ENCODE measurements around the gene HRH1. TPM values are rescaled to one million over a fixed set of nuclear protein-coding genes. Genes with fewer than 3 reads are reported as not detected.
A peak's percentile ranks its signal among the peaks of the same experiment; 100 is the strongest.
"Not testable (repeated sequence)": the region's sequence is repeated elsewhere in the genome, so short reads cannot be mapped to it uniquely, and the experiment has no call there.

HRH1 gene
- total and polyA plus RNA-seq, 5 donors: 0.43 to 1.8 (median 1.3) TPM

DNA sequence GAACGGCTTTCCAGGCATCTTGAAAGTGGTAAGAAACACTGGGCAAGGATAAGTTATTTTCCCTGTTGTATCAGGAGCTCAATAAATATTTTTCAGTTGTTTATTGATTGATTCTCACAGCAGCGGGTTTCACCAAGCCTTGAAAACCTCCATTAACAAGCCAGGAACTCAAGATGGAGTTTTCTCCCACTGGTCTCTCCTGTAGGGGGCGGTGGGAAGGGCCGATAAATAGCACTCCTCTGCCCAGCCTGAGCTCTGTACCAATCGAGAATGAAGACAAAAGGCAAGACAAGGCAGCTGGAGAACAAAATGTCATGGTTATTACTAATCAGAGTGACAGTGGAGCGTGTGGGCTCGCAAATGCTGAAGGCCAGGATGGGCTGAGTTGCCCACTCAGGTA, 7.4 kb downstream of the HRH1 start:
- ATAC-seq: no peak
- Histone ChIP-seq H3K4me3 (ENCODE audit: low read length) (no peak overlapping the region), H3K4me1 (ENCODE audit: control insufficient read depth, insufficient read depth, low read length) (no peaks in the 10 kb centered on the region), H3K9me3 (ENCODE audit: control insufficient read depth, low read length) (no peaks in the 10 kb centered on the region), H3K27ac (ENCODE audit: low read length) (no peak overlapping the region), H3K27me3 (ENCODE audit: control insufficient read depth, insufficient read depth) (no peaks in the 10 kb centered on the region)
- WGBS: 80% methylated on average over 7 of the region's 7 CpGs
- intact Hi-C loops (cut with DNase I): no loop called here
- DNase-seq: no peak

DNA sequence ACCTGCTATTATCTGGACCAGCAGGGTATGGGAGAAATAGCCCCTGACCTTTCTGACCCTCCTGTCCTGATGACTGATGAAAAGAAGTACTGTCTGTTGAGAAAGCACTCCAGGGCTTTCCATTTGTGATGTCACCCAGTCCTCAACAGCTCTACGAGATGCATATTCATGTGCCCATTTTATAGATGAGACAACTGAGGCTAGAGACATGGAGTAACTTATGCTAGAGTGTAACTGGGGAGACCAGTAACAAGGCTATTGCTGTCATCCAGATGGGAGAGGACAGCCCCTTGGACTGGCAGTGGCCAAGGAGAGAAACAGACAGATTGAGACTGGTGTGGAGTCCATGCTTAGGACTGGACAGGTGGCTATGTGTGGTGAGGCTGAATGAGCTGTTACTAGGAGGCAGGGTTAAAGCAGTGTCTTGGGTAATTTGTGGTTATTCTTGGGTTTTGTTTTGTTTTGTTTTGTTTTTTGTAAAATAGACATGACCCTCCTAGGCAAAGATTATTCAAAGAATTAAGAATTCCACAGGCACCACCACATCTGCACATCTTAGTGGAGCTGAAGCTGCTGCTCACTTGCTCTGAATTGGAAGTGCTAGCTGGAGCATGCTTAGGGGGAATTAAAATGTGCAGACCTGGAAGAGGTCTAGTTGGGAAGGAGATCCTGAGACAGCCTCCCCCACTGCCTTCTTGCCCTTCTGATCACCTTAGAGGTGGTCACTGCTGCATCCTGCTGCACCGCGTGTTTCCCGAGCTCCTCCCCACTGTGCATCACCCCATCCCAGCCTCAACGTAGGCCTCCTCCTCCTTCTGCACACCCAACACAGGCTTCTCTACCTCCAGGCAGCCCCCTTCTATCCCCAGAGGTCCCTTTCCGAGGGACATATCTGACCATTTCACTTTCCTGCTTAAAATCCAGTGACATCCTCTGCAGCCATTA, 8.4 kb downstream of the HRH1 start:
- ATAC-seq: no peak
- WGBS: 73% methylated on average over 6 of the region's 6 CpGs
- Histone ChIP-seq H3K4me3 (ENCODE audit: low read length) (no peak overlapping the region), H3K27me3 (ENCODE audit: control insufficient read depth, insufficient read depth) (no peaks in the 10 kb centered on the region), H3K9me3 (ENCODE audit: control insufficient read depth, low read length) (no peaks in the 10 kb centered on the region), H3K27ac (ENCODE audit: low read length) (no peak overlapping the region), H3K4me1 (ENCODE audit: control insufficient read depth, insufficient read depth, low read length) (no peaks in the 10 kb centered on the region)
- DNase-seq: no peak
- intact Hi-C loops (cut with DNase I): no loop called here

DNA sequence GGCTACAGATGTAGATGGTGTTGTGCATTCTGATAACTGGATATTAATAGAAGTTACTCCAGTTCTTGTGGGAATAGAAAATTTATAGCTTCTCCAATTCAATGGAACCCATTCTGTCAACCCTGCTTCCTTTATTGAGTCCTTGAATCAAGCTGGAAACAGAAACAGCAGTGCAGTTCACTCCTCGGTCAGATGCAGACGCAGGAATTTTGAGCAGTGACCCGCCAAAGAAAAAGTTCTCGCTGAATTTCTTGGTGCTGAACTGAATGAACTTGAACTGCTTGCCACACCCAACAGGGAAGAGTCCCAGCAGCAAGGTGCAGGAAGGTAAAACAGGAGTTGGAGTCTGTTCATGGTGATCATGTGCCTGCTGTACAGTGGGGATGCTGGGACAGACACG, 10.3 kb downstream of the HRH1 start:
- intact Hi-C loops (cut with DNase I): no loop called here
- ATAC-seq: no peak
- Histone ChIP-seq H3K4me3 (ENCODE audit: low read length) (no peak overlapping the region), H3K4me1 (ENCODE audit: control insufficient read depth, insufficient read depth, low read length) (no peaks in the 10 kb centered on the region), H3K27me3 (ENCODE audit: control insufficient read depth, insufficient read depth) (no peaks in the 10 kb centered on the region), H3K9me3 (ENCODE audit: control insufficient read depth, low read length) (no peaks in the 10 kb centered on the region), H3K27ac (ENCODE audit: low read length) (no peak overlapping the region)
- no peak for DNase-seq
- WGBS: 56% methylated on average over 5 of the region's 5 CpGs

DNA sequence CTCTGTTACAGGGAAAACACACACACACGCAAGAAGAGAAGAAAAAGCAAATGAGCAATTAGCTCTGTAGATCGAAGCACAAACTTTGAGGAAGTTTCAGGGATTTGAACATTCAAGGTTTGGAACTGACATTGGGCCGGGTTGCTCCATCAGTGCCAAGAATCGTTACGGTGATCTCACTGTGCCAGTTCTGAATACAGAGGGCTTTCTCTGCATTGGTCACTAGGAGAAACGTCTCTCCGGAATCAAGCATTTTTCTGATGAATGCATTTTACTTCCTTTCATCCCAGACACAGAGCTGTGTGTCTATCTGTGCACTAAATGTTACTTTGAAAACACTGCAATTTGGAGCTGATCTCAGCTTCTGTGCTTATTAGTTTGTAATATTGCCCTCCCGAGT, 11.2 kb downstream of the HRH1 start:
- DNase-seq: no peak
- Histone ChIP-seq H3K9me3 (ENCODE audit: control insufficient read depth, low read length) (no peaks in the 10 kb centered on the region), H3K27ac (ENCODE audit: low read length) (no peak overlapping the region), H3K27me3 (ENCODE audit: control insufficient read depth, insufficient read depth) (no peaks in the 10 kb centered on the region), H3K4me1 (ENCODE audit: control insufficient read depth, insufficient read depth, low read length) (no peaks in the 10 kb centered on the region), H3K4me3 (ENCODE audit: low read length) (no peak overlapping the region)
- 80% methylated on average over 8 of the region's 8 CpGs for whole genome bisulfite sequencing
- no peak for ATAC-seq
- intact Hi-C loops (cut with DNase I): no loop called here

GRCh38 chr3:11166807-11167400, 12.6 kb downstream of the HRH1 start:
- H3K9me3 ChIP-seq (ENCODE audit: control insufficient read depth, low read length); H3K27me3 ChIP-seq (ENCODE audit: control insufficient read depth, insufficient read depth); intact Hi-C loops (cut with DNase I); DNase-seq; H3K4me3 ChIP-seq (ENCODE audit: low read length); ATAC-seq; H3K27ac ChIP-seq (ENCODE audit: low read length); H3K4me1 ChIP-seq (ENCODE audit: control insufficient read depth, insufficient read depth, low read length): not testable (repeated sequence)
- 87% methylated on average over 11 of the region's 12 CpGs for WGBS

DNA sequence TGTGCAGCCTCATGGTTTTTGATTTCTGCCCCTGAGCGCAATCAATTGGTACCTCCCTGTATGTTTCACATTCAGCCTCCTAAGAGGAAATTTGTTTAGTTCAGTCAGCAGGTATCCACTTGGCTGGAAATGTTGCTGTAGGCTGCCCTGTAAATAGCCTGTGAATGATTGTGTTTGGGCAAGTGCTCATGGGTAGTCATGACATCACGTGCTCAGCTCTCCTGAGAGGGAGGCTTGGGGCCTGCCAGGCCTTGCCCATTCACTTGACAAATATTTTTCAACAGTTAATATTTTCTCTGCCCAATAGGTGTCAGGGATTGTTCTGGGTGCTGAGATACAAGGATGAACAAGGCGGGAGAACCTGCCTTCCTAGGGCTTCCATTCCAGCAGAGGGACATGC, 13.3 kb downstream of the HRH1 start:
- H3K27ac ChIP-seq (ENCODE audit: low read length): no peak overlapping the region
- intact Hi-C loops (cut with DNase I): no loop called here
- no peaks in the 10 kb centered on the region for H3K9me3 ChIP-seq (ENCODE audit: control insufficient read depth, low read length)
- H3K27me3 ChIP-seq (ENCODE audit: control insufficient read depth, insufficient read depth): no peaks in the 10 kb centered on the region
- H3K4me3 ChIP-seq (ENCODE audit: low read length): no peak overlapping the region
- no peak for DNase-seq
- WGBS: 97% methylated on average over 3 of the region's 3 CpGs
- H3K4me1 ChIP-seq (ENCODE audit: control insufficient read depth, insufficient read depth, low read length): no peaks in the 10 kb centered on the region
- no peak for ATAC-seq

DNA sequence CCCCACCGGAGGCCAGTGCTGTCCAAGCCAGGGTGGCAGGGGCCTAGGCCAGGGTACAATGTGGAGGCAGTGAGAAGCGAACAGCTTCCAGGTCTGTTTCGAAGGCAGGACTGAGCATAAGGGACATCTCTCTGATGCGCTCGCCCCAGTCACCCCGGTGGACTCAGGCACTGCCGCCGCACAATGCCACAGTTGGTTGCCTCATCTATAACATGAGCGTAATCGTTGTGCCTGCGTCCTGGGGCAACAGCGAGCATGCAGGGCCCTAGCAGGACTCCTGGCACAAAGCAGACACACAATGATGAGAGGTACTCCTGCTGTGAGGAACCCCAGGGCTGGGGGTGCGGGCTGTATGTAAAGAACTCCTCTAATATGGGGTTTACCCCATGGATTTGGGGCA, 14.1 kb downstream of the HRH1 start:
- DNase-seq (no peak), ATAC-seq (no peak)
- H3K9me3 ChIP-seq (ENCODE audit: control insufficient read depth, low read length): no peaks in the 10 kb centered on the region
- intact Hi-C loops (cut with DNase I): no loop called here
- no peaks in the 10 kb centered on the region for H3K27me3 ChIP-seq (ENCODE audit: control insufficient read depth, insufficient read depth)
- no peaks in the 10 kb centered on the region for H3K4me1 ChIP-seq (ENCODE audit: control insufficient read depth, insufficient read depth, low read length)
- WGBS: 94% methylated on average over 13 of the region's 13 CpGs
- H3K27ac ChIP-seq (ENCODE audit: low read length): no peak overlapping the region
- H3K4me3 ChIP-seq (ENCODE audit: low read length): no peak overlapping the region

DNA sequence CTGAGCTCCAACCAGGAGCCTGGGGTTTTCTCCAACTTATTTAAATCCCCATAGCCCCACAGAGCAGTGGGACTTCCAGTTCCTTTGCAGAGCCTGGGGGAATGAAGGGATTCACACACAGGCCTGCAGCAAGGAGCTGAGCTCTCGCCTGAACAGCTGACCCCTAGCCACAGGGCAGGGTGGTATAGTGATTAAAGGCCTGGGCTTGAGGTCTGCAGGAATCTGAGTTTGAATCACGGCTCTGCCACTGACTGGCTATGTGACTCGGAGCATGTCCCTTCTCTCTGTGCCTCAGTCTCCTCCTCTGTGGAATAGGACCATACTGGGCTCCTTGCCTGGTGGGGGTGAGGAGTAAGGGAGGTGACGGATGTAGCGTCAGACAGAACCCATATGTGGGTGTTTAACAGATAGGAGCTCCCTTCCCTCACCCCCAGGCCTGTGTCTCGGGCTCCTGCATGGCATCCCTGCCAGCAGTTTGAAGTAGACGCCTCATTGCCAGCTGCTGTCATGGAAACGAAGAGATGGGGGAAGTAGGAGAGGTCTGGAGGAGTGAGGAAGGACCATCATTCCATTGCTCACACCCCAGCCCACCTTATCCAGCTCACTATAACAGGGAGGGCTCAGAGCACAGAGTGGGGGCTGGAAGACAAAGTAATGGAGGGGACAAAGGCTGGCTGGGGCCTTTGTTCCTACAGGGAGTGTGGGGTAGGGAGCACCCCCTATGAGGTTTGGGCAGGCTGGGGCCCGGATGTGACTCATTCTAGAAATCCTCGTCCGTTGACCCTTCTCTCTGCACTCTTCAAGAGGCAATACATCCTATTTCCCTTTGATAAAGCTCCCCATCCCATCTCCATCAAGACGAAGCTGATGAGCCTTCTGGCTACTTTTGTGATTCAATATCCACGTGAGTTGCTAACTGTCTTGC, 14.8 kb downstream of the HRH1 start:
- Histone ChIP-seq H3K27ac (ENCODE audit: low read length) (no peak overlapping the region), H3K27me3 (ENCODE audit: control insufficient read depth, insufficient read depth) (no peaks in the 10 kb centered on the region), H3K9me3 (ENCODE audit: control insufficient read depth, low read length) (no peaks in the 10 kb centered on the region), H3K4me1 (ENCODE audit: control insufficient read depth, insufficient read depth, low read length) (no peaks in the 10 kb centered on the region), H3K4me3 (ENCODE audit: low read length) (no peak overlapping the region)
- 87% methylated on average over 13 of the region's 13 CpGs for WGBS
- intact Hi-C loops (cut with DNase I): no loop called here
- ATAC-seq: peak in 1 of 2 donors; percentile 19
- no peak for DNase-seq

- DNase-seq: no peak
- no peak overlapping the region for H3K4me3 ChIP-seq (ENCODE audit: low read length)
- no peak overlapping the region for H3K27ac ChIP-seq (ENCODE audit: low read length)
- no peaks in the 10 kb centered on the region for H3K4me1 ChIP-seq (ENCODE audit: control insufficient read depth, insufficient read depth, low read length)
- H3K9me3 ChIP-seq (ENCODE audit: control insufficient read depth, low read length): no peaks in the 10 kb centered on the region
- no peaks in the 10 kb centered on the region for H3K27me3 ChIP-seq (ENCODE audit: control insufficient read depth, insufficient read depth)
- WGBS: 77% methylated on average over 21 of the region's 21 CpGs
- no peak for ATAC-seq
- intact Hi-C loops (cut with DNase I): no loop called here
Measured at GRCh38 chr3:11170052-11170770, 15.9 kb downstream of the HRH1 start.

DNA sequence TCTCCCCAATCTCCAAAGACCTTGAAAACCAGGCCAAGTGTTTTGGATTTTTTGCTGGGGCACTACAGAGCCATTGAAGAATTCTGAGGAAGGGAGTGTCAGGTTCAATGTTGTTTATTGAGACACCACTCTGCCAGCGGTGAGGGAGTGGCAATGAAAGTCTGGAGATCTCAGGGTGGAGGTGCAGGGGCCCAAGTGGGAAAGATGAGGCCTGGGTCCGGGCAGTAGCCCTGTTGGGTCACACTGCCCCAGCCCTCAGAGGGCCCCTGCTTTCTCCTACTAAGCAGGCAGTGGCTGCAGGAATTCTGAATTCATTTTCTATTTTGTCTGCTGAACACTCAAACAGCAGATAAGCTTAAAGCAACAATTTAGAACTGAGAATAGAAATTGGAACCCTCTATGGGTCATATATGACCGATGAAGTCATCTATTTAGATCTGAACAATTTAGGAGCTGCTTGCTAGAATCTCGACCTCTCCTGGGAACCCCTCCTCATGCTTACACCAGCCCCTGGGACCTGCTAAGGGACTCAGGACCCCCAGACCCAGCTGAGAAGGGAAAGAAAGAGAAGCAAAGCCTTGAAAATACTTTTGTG, 17.9 kb downstream of the HRH1 start:
- ATAC-seq: peak in 1 of 2 donors; percentile 44
- whole genome bisulfite sequencing: 29% methylated on average over 4 of the region's 4 CpGs
- no peaks in the 10 kb centered on the region for H3K27me3 ChIP-seq (ENCODE audit: control insufficient read depth, insufficient read depth)
- no peaks in the 10 kb centered on the region for H3K4me1 ChIP-seq (ENCODE audit: control insufficient read depth, insufficient read depth, low read length)
- H3K27ac ChIP-seq (ENCODE audit: low read length): no peak overlapping the region
- H3K4me3 ChIP-seq (ENCODE audit: low read length): no peak overlapping the region
- intact Hi-C loops (cut with DNase I): no loop called here
- H3K9me3 ChIP-seq (ENCODE audit: control insufficient read depth, low read length): no peaks in the 10 kb centered on the region
- no peak for DNase-seq
